SK-N-MC (cell line): ENCODE results near the gene SLC22A17.

Experiments
- EZH2 ChIP-seq: fragments of 200-600 bp; sonication (generic); IDR thresholded peaks from one replicate; pipeline ENCODE4 v1.6.1; 2017; ENCODE audit warnings: antibody characterized with exemption
- POLR2AphosphoS5 ChIP-seq: IDR thresholded peaks from 2 replicates; pipeline ENCODE4 v1.6.1; 2012; ENCODE audit warnings: mild to moderate bottlenecking, low read depth, low read length, borderline replicate concordance

- no peak for TF ChIP-seq EZH2
- TF ChIP-seq POLR2AphosphoS5 = no peak
Measured at GRCh38 chr14:23385244-23385641, 32.6 kb upstream of the SLC22A17 start.
